Measurements from ENCODE around the gene NAA25. TPM values are rescaled to one million over a fixed set of nuclear protein-coding genes. Genes with fewer than 3 reads are reported as not detected.
A peak's percentile ranks its signal among the peaks of the same experiment; 100 is the strongest.

Gene NAA25
- total and polyA plus RNA-seq, 9 of the 15 experiments (the other 6 are each of a cell fraction or from before 2014, with no cell fraction given), result 26.6 to 59.6 (median 48.9) TPM

DNA sequence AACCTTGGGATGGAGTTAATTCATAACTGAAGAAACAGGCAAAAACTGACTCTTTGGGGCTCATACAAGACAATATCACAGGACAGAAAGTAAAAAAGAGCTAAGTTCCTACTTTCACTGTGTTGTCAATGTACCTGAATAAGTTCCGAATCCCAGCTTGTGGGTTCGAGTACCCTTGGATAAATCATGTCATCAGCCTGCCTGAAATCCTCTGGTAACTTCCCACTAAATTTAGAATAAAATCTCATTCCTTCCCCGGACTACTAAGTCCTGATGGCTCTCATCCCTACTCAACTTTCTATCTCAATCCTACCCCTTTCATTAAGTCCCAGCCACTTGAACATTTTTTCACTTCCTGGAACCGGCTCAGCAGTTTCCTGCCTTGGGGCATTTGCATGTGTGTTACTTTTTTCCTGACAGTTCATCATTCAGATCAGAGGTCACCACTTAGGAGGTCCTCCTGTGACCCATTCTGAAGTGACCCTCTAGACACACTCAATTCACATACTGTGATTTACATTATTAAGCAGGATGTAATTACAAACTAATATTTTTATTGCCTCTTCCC is 82.7 kb downstream of the NAA25 start:
- no peaks in the 10 kb centered on the region for H3K4me1 ChIP-seq (replicated peaks in 1 of 2; ENCODE audit: control insufficient read depth in 2 of 2, insufficient read depth in 2 of 2, low read length in 2 of 2)
- WGBS (ENCODE audit: insufficient coverage, low coverage, missing lambda C conversion rate), result 69% methylated on average over 4 of the region's 4 CpGs
- no peak overlapping the region for H3K27ac ChIP-seq (ENCODE audit: extremely low read depth, low read depth, low read length)
- DNase-seq (ENCODE audit: extremely low read depth in 1 of 4, low spot score in 3 of 4) (no peak), FAIRE-seq (no peak), ATAC-seq (no peak)
- H3K36me3 ChIP-seq (ENCODE audit: control insufficient read depth, insufficient read depth, low read length), result peaks cover 89% of the 10 kb centered on the region
- POLR2A ChIA-PET, result interaction anchor here (1.1 to 6.4 kb wide), 2 partner anchors 13 to 77 kb away, joined by 4 to 54 read pairs; partner anchors contain the start of genes ERP29 and TMEM116
- no TSS peak for BruUV-seq (replicated peaks)
- TF ChIP-seq DEAF1 (CRISPR knock-in tag; IDR thresholded peaks at IDR 0.05) (no peak), DMBX1 (CRISPR knock-in tag; IDR thresholded peaks at IDR 0.05; ENCODE audit: borderline replicate concordance) (no peak), ZNF699 (CRISPR knock-in tag; IDR thresholded peaks at IDR 0.05; ENCODE audit: insufficient replicate concordance) (no peak), POLR2A (conservative IDR thresholded peaks at IDR 0.05) (peak; percentile 48)
- H3K27me3 ChIP-seq (ENCODE audit: control insufficient read depth in 2 of 2, insufficient read depth in 2 of 2, low read length in 2 of 2), result no peaks in the 10 kb centered on the region
- H3K9ac ChIP-seq (ENCODE audit: insufficient read depth in 1 of 2, low read depth in 2 of 2, low read length in 2 of 2), result no peak overlapping the region
- no peaks in the 10 kb centered on the region for H3K9me3 ChIP-seq (replicated peaks; ENCODE audit: control insufficient read depth, insufficient read depth, low read depth, low read length)
- CTCF ChIA-PET (ENCODE audit: low intra/inter-chr PET ratio), result no interaction called here
- intact Hi-C loops (cut with micrococcal nuclease) (no loop called here), in situ Hi-C loops (cut with MboI) (no loop called here)
- no peak overlapping the region for H3K4me2 ChIP-seq (ENCODE audit: insufficient read depth, low read length)
- H3K4me3 ChIP-seq, result no peak overlapping the region
- H2AFZ ChIP-seq (ENCODE audit: low read depth, low read length), result no peak overlapping the region
- H3K79me2 ChIP-seq (ENCODE audit: control insufficient read depth, insufficient read depth, low read length), result peaks cover 4% of the 10 kb centered on the region; the same call in 1 of the 3 replicates
- no peaks in the 10 kb centered on the region for H3K9me1 ChIP-seq (ENCODE audit: control insufficient read depth, insufficient read depth, low read length)
- peaks cover 8% of the 10 kb centered on the region; the same call in 1 of the 2 replicates for H4K20me1 ChIP-seq (replicated peaks; ENCODE audit: control insufficient read depth, insufficient read depth, low read length)
